Type B pancreatic cell (in vitro differentiated cells): ENCODE measurements around the gene CD86. TPM values are rescaled to one million over a fixed set of nuclear protein-coding genes. Genes with fewer than 3 reads are reported as not detected.

ENCODE experiments used
- DNase-seq: peaks from one replicate; pipeline ENCODE4 v3.0.0; 2021; ENCODE audit warnings: mixed read lengths; ENCODE audit not compliant: unreplicated experiment; ENCODE audit errors: extremely low spot score
- H3K27ac Mint-ChIP-seq: 2 replicates; pipeline ENCODE4 v1.8.0; 2021; ENCODE audit warnings: mild to moderate bottlenecking, mixed read lengths
- H3K27me3 Mint-ChIP-seq: 2 replicates; pipeline ENCODE4 v1.8.0; 2021; ENCODE audit warnings: mixed read lengths
- H3K36me3 Mint-ChIP-seq: 2 replicates; pipeline ENCODE4 v1.8.0; 2021; ENCODE audit warnings: mixed read lengths
- H3K4me1 Mint-ChIP-seq: one replicate; pipeline ENCODE4 v1.8.0; 2021; ENCODE audit warnings: mixed read lengths; ENCODE audit not compliant: unreplicated experiment
- H3K4me3 Mint-ChIP-seq: 2 replicates; pipeline ENCODE4 v1.8.0; 2021; ENCODE audit warnings: mild to moderate bottlenecking, mixed read lengths
- H3K9me3 Mint-ChIP-seq: 2 replicates; pipeline ENCODE4 v1.8.0; 2021; ENCODE audit warnings: mixed read lengths
- total RNA-seq: library from RNA; stranded (reverse); gene quantifications from 2 replicates; pipeline ENCODE4 v1.2.1, GENCODE V29; 2021; ENCODE audit warnings: low replicate concordance
- TF ChIP-seq, protein P1 (sequence below): fragments of 200-600 bp; sonication (generic); conservative IDR thresholded peaks from 2 replicates; pipeline ENCODE4 v1.5.0; 2021; ENCODE audit warnings: antibody characterized with exemption, mild to moderate bottlenecking

CD86 gene
- total RNA-seq, 1 donor from 2014 or later = not detected

DNA sequence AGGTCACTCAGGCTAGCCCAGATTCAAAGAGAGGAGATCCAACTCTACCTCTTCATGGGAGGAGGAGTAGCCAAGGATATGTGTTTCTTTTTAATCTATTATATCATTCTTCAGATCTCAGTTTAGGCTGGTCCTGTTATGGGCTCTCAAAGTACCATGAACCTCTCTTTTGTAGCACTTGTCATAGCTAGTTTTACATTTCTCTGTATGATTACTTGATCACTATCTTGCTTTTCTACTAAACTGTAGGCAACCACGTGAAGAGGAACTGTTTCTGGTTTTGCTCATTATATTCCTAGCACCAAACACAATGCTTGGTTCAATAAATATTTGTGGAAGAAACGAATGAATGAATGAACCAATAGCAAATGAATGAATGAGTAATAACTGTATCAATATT, 29.6 kb downstream of the CD86 start:
- DNase-seq = no peak
- Mint-ChIP-seq H3K9me3 (no peaks in the 10 kb centered on the region), H3K4me3 (no peak overlapping the region), H3K4me1 (no peaks in the 10 kb centered on the region), H3K27me3 (peaks cover 4% of the 10 kb centered on the region), H3K36me3 (no peaks in the 10 kb centered on the region), H3K27ac (no peak overlapping the region)
- TF ChIP-seq, protein P1, sequence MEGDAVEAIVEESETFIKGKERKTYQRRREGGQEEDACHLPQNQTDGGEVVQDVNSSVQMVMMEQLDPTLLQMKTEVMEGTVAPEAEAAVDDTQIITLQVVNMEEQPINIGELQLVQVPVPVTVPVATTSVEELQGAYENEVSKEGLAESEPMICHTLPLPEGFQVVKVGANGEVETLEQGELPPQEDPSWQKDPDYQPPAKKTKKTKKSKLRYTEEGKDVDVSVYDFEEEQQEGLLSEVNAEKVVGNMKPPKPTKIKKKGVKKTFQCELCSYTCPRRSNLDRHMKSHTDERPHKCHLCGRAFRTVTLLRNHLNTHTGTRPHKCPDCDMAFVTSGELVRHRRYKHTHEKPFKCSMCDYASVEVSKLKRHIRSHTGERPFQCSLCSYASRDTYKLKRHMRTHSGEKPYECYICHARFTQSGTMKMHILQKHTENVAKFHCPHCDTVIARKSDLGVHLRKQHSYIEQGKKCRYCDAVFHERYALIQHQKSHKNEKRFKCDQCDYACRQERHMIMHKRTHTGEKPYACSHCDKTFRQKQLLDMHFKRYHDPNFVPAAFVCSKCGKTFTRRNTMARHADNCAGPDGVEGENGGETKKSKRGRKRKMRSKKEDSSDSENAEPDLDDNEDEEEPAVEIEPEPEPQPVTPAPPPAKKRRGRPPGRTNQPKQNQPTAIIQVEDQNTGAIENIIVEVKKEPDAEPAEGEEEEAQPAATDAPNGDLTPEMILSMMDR = no peak

DNA sequence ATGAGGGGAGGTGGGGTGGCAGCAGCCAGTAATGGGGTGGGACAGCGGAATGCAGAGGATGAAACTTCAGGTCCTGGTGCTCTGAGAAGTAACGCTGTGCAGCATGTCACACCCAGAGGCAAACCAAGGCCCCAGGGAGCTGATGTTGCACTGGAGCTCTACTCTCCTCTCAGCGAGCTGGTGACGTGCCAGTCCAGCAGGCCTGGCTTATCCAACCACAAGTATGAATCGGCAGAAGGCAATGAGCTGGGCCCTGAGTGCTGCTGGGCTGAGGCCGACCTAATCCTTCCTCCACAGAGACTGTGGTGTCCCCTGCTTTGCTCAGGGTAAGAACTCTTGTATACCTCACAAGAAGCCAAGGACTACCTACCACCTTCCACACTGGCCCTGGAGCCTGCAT, 30.5 kb downstream of the CD86 start:
- no peaks in the 10 kb centered on the region for H3K36me3 Mint-ChIP-seq
- no peaks in the 10 kb centered on the region for H3K4me1 Mint-ChIP-seq
- TF ChIP-seq, protein P1 = no peak
- H3K4me3 Mint-ChIP-seq = no peak overlapping the region
- no peaks in the 10 kb centered on the region for H3K9me3 Mint-ChIP-seq
- peaks cover 4% of the 10 kb centered on the region for H3K27me3 Mint-ChIP-seq
- no peak overlapping the region for H3K27ac Mint-ChIP-seq
- DNase-seq = no peak

DNA sequence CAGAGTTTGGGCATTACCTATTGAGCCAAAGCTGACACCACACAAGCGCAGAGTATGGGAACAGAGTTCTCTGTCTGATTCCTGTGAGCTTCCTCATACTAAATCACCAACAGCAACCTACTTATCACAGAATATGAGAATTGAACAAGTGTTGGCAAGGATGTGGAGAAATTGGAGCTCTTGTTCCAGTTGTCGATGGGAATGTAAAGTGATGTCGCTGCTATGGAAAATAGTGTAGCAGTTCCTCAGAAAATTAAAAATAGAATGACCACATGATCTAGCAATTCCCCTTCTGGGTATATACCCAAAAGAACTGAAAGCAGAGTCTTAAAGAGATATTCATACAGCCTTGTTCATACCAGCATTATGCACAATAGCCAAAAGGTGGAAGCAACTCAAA, 33.4 kb downstream of the CD86 start:
- TF ChIP-seq, protein P1 = no peak
- DNase-seq = no peak
- H3K27ac Mint-ChIP-seq = no peak overlapping the region
- H3K4me3 Mint-ChIP-seq = no peak overlapping the region
- no peaks in the 10 kb centered on the region for H3K36me3 Mint-ChIP-seq
- H3K4me1 Mint-ChIP-seq = no peaks in the 10 kb centered on the region
- H3K9me3 Mint-ChIP-seq = no peaks in the 10 kb centered on the region
- peaks cover 4% of the 10 kb centered on the region for H3K27me3 Mint-ChIP-seq

DNA sequence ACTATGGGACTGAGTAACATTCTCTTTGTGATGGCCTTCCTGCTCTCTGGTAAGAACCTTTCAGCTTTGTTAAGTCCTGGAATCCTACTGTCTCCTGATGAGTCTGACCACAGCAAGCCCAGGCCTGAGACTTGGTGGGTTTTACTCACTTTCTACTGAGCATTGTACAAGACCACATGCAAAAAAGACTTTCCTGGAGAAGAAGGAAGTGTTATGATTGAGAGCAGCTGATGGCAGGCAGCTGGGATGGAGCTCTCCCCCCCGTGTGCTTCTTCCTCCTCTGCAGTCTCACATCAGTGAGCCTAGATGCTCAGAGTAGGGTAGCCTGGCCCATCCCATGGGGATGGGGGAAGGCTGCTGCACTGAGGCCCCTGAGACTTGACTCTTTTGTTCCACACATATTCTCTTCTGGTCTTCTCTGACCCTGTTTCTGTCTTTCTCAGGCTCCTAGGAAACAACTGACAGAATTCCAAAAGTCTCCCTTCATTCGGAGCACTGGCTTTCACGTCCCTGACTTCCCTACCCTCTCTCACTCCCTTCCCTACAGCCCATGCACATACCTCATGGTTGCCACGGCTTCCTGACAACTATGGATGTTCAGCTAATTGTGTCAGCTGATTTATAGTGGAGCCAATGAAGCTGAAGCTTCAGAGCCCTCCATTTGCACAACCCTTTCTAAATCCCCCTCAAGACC, 36.6 kb downstream of the CD86 start:
- Mint-ChIP-seq H3K27me3 (peaks cover 4% of the 10 kb centered on the region), H3K36me3 (no peaks in the 10 kb centered on the region), H3K4me1 (no peaks in the 10 kb centered on the region), H3K27ac (no peak overlapping the region), H3K4me3 (no peak overlapping the region), H3K9me3 (no peaks in the 10 kb centered on the region)
- TF ChIP-seq, protein P1 = no peak
- no peak for DNase-seq

DNA sequence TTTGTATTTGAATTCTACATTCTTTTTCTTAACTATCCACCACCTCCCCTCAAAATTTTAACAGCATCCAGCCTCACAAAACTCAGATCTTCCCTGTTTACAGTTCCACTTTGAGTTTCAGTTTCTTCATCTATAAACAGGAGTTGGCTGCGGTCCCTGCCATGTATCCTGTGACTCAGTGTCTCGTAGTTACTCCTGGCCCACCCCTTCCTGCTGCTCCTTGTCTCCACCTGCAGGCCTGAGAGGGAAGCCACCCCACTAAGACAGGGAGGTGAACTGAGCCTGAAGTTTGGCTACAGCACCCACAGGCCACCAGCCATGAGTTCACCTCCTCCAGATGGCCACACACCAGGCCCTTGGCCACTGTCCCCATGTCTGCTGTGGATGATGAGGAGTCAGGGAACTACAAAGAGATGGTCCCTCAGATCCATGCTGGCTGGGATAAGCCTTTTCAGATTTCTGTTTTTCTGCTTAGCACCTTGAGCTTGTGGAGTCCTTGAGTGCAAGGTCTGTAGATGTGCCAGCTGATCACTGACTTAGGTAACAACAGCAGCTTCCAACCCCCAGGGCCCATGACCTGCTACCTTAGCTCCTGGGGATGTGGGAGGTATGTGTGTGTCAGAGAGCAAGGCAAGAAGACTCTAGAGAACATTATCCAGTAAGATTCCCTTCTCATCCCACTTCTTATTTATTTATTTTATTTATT, 37.5 kb downstream of the CD86 start:
- no peaks in the 10 kb centered on the region for H3K27me3 Mint-ChIP-seq
- no peak overlapping the region for H3K4me3 Mint-ChIP-seq
- TF ChIP-seq, protein P1 = peak; percentile 45
- no peak overlapping the region for H3K27ac Mint-ChIP-seq
- no peaks in the 10 kb centered on the region for H3K36me3 Mint-ChIP-seq
- no peaks in the 10 kb centered on the region for H3K9me3 Mint-ChIP-seq
- H3K4me1 Mint-ChIP-seq = no peaks in the 10 kb centered on the region
- no peak for DNase-seq
